Ureter (tissue), 1 donor: ENCODE measurements around the gene ALG14. TPM values are rescaled to one million over a fixed set of nuclear protein-coding genes. Genes with fewer than 3 reads are reported as not detected.

Experiments
- DNase-seq: peaks from one replicate; pipeline ENCODE4 v3.0.0-alpha.2; 2020; ENCODE audit warnings: low spot score
- total RNA-seq: library from RNA; stranded (reverse); gene quantifications from one replicate; pipeline ENCODE4 v1.2.4, GENCODE V29; 2023
- donor health status: DM: yes; HTN: yes; CAD: no.

The ALG14 gene
- total RNA-seq, 1 donor from 2014 or later, result 12.6 TPM

DNA sequence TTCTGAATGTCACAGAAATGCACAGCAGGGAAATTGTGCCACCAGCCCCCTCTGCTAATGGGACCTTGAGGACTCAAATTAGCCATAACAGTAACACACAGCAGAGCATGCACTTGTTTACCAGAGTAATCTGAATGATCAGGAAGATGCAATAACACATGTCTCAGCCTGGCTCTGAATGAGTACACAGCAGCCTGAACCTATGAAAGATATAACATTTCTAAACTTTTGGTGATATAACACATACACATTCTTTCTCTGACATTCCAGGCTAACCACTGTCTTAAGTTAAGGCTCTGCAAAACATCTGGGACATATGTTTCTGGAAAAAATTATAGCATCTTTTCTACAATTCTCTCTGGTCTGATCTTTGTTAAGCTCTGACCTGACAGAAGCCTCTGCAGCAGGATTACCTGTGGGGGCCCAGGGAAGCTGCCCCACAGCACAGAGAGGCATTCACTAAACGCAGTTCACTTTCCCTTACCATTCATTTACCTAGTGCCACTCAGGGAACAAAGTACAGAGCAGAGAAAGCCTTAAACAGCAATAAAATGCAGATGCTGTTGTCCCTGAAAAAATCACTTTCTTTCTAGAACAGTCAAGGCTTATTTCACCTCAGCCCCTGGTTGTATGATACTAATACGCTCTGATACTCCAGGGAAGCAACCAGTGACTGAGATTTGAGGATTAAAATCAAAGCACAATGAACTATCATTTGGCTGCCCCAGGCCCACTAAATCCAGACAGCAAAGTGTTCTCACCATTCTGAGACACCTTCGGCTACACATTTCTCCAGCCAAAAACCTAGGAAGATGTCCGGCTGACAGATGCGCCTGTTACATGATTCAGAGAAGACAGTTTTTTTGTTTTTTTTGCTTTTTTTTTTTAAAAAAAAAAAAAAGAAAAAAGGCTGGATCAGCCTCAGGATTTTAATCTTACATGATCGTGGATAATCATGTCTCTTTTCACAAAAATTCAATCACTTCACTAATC, 91.9 kb downstream of the ALG14 start:
- no peak for DNase-seq

DNA sequence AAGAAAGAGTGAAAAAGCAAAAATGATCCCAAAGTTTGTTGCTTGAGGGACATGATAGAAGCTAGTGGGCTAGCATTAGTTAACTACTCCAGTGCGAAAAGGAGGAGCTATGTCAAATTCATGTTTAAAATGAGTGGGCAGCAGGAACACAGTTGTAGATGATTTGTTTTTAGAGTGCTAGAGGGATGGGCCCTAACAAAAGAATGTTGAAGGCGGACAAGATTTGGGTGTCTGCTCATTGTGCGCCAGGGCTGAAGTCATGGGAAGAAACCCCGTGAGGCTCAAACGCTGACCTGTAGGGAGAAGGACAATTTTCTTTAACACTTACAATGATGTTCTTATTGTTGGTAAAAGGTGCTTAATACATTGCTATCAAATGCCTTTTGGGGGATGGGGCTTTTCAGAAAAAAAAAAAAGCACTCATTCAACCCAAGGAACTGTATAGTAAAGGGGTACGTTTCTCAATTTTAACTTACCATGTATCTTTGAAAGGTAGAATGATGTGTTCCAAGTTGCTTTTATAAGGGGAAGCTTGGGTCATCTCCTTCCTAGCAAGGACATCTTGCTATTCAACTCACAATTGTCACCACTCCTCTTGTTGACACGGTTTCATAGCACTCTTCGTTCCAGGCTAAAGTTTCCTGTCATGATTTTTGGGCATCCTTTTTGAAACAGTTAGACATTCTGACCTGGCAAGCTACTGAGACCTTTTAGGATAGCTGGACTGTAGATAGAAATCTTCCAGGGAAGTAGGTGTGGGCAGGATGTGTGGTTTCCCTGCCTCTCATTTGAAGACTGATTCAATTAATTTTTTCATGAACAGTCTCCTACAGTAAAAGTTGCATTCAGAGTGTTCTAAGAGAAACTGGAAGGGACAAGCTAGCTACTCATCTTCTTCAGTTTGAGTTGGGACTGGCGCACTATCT, 92.8 kb downstream of the ALG14 start:
- no peak for DNase-seq

DNA sequence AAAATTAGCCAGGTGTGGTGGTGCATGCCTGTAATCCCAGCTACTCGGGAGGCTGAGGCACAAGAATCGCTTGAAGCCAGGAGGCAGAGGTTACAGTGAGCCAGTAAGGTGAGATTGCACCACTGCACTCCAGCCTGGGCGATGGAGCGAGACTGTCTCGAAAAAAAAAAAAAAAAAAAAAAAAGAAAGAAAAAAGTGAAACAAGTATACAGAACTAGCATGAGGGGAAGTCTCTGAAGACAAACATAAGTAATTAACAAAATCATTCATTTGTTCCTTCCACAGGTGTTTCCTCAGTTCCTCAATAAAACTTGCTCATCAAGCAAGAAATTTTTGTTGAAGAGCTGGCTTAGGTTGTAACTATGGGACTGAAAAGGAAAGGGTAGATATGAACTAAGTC, 93.6 kb downstream of the ALG14 start:
- DNase-seq, result no peak

DNA sequence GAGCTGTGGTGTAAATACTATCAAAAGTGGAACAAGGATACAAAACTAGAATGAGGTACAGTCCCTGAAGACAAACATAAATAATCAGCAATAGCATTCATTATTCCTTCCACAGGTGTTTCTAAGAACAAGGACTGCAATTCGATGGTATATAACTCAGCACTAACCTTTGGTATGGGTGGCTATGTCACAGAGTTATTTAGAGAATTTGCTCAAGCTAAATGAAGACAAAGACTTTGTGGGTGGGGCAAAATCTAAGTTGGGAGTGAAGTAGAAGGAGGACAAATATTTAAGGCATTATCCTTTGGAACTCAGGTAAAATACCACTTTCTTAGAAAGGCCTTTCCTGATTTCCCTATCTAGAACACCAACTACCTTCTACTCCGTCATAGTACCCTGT, 94.3 kb downstream of the ALG14 start:
- no peak for DNase-seq

DNA sequence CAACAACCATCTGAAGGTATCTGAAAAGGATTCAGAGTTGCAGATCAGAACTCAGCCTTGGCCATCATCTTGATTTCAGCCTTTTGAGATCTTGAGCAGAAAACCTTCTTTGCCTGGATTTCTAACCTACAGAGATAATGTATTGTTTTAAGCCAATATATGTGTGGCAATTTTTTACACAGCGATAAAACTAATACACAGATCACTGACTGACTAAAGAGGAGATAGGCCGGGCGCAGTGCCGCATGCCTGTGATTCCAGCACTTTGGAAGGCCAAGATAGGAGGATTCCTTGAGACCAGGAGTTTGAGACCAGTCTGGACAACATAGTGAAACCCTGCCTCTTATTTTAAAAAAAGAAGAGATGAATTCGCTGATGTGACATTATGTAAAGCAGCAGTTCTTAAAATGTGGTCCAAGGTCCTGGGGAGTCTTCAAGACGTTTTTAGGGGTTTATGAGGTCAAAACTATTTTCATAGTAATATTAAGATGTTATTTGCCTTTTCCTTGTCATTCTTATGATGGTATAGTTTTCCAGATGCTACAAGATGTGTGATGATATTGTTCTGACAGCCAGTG, 95.7 kb downstream of the ALG14 start:
- DNase-seq, result no peak

DNA sequence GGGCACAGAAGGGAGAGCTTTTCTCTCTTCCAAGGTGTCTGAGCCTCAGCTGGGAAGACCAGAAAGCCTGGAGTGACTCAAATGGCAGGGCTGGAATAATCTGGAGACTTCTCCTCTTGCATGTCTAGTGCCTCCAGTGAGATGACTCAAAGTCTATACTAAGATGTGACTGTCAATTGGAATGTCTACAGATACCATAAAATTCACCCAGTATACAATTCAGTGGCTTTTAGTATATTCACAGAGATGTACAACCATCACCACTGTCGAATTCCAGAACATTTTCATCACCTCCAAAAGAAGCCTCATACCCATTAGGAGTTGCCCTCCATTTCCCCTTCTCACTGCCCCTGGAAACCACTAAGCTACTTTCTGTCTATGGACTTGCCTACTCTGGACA, 97.9 kb downstream of the ALG14 start:
- DNase-seq, result no peak

DNA sequence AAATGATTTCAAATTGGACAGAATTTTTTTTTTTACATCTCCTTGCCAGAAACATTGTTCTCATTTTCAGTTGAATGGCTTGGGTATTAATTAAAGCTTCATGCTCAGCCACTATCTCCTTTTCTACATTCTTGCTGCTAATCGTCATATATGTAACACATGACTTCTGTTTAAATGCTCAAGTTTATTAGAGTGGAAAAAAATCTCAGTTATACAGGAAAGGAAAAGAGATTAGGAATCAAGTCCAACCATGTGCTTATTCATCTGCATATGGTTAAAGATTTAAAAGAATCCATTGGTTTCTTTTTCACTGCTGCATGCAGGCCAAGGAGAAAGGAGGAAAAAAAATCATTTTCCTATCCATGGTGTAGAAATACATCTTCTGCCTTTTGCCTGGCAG, 98.5 kb downstream of the ALG14 start:
- DNase-seq, result no peak

DNA sequence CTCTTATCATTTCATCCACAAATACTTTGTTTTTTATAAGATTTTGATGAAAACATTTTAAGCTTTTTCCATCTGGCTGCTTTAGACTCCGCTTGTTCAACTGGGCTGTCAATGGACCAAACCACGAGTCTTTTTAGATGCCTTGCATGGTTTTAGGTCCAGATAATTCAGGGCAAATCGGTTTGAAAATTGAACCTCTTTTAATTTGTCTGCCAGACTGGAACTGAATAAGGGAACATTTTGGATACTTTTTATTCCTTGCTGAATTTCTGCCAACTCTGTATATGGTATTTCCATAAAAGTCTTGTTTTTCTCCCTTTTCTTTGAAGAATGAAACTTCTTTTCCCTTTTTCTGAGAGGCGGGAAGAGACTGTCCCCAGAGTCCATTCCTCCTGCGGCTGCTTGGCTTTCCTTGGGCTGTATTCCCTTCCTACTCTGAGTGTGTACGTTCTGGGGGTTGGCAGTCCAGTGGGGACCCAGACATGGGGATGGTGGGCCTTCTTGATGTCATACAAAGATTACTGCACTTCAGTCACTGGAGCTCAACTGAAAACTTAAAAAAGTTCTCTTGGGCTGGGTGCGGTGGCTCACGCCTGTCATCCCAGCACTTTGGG, 99.3 kb downstream of the ALG14 start:
- no peak for DNase-seq

DNA sequence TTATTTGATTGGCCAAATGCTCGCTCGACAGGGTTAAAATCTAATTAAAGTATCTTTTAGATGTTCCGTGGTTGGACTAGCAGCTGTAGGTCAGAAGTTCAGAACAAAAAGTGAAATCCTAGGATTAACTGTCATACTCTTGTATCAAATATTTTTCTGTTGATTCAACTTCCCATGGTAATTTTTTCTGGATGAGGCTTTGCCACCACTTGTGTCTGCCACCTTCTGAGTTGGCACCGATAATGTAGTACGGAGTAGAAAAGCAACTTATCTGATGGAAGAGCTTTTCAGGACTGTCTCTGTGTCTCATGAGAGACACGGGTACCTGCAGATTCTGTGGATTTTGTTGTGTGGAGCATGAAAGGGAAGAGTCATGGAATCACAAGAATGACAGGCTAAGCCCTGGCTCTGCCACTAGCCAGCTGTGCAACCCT, 101.2 kb downstream of the ALG14 start:
- no peak for DNase-seq

DNA sequence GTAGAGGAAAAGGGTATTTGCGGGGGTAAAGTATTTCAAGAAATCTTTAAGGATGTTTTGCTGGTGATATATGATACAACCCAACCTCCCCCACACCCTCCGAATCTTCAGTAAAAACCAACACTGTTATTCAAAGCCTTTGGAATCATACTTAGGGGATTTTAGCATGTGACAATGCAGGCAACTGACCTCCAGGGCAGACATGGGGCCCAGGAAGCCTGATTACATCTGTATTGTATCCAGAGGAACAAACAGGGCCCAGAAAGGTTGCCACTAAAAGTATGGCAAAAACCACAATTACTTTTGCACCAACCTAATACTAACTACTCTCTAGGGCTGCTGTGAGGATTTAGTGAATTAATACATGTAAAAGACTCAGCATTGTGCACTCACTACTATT, 102.0 kb downstream of the ALG14 start:
- DNase-seq, result no peak

DNA sequence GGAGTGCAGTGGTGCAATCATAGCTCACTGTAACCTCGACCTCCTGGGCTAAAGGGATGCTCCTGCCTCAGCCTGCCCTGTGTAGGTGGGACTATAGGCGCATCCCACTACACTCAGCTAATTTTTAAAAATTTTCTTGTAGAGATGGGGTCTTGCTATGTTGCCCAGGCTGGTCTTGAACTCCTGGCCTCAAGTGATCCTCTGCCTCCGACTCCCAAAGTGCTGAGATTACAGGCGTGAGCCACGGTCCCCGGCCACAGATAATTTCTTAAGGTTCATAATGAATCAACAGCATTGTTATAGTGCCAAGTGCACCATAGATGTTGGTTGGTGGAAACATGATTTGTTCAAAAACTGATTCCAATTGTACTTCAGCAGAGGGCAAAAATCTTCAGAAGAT, 103.6 kb downstream of the ALG14 start:
- no peak for DNase-seq

DNA sequence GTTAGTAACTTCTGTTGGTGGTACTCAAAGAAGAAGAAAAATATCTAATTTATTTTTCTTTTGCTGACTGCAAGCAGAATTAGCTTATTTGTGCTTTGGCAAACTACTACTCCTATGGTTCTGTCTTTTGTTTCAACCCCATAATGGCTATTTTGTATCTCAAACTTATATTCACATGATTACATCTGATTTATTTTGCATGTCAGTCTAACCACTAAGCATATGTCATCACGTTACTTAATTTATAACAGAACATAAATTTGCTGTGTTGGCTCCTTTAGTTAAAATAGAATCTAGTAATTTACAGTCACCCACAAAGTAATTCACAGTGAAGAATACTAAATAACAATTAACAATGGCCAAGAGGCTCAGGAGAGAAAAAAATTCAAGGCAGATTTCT, 106.7 kb downstream of the ALG14 start:
- no peak for DNase-seq

DNA sequence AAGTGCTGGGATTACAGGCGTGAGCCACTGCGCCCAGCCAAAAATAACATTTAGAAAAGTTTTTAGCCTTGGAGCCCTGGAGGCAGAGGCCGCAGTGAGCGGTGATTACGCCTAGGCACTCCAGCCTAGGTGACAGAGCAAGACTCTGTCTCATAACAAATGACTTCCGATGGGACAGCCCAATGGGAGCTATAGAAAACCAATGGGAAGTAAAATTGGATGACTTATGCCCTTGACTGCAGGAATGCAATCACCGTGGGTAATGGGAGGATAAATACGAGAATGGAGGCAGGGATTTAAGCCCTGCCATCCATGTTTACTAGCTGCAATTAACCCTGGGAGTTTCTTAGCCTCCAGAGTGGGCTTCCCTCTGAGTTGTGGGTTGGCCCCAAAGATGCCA, 108.9 kb downstream of the ALG14 start:
- no peak for DNase-seq

DNA sequence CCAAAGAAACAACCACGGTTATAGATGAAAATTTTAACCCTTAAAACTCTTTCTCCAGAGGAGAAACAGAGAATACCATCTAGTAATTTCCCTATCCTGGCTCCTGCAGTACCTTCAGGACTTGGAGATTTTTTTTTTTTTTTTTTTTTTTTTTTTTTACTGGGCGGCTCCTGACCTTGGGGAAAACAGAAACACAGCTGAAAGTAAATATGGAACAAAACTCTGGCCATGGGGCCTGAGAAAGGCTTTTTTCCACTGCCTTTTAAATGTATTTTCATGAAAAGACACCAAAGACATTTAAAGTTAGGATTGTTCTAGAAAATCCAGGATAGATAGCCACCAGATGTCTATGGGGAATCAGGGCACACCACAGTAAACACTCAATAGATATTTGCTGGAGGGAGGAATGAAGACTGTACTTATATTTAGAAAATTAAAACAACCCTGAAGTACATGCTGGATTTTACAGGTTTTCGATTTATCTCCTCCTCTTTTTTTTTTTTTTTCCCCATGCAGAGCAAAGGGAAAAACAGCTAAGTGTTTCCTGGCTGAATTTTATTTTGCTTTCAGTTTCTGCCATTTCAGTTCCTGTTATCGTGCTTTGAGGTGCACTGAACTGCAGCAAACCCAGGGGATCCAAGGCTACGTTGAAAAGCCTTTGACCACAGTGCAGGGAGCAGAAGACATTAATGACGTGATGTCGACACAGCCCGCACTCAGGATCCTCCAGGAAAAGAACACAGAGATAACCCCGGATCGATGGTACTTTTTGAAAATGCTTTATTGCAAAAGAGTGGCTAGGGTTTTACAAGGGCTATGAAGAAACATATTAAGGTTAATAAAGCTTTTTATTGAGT, 110.1 kb downstream of the ALG14 start:
- DNase-seq, result peak; percentile 51

DNA sequence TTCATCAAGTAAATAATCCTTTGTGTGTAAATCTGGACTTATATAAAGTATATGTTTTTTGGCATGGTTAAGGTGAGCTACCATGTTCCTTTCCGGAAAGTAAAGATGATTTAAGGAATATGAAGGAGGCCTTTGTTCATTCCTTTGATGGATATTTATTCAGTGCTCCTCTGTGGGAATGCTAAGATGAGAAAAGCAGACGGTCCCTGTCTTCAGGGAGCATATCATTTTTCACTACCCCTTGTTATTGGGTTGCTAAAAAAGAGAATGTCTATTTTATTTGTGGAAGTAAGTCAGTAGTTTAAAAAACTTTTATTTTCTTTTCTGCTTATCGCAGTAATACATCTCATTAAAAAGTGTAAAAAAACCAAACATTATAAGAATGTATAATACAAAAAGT, 110.8 kb downstream of the ALG14 start:
- DNase-seq, result no peak

DNA sequence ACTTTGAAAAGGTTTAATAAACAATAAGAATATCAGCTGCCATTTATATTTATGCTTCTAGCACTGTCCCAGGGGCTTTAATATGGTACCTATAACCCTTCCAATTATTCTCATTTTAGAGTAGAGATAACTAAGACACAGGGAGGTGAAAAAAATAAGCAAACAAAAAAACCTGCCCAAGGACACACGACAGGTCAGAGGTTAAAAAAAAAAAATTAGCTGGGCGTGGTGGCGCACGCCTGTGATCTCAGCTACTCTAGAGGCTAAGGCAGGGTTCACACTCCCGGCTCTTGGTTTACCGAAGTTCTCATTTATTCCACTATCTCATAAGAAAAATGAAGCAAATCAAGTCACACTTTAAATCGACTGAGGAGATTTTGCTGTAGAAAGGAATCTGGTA, 111.2 kb downstream of the ALG14 start:
- no peak for DNase-seq

DNA sequence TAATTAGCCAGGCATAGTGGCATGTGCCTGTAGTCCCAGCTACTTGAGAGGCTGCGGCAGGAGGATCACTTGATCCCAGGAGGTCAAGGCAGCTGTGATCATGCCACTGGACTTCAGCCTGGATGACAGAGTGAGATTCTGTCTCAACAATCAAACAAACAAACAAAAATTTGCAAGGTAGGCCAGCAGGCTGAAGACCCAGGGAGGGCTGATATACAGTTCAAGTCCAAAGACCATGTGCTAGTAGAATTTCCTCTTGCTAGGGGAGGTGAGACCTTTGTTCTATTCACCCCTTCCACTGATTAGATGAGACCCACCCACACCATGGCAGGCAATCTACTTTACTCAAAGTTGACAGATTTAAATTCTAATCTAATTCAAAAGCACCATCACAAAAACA, 114.7 kb downstream of the ALG14 start:
- no peak for DNase-seq

DNA sequence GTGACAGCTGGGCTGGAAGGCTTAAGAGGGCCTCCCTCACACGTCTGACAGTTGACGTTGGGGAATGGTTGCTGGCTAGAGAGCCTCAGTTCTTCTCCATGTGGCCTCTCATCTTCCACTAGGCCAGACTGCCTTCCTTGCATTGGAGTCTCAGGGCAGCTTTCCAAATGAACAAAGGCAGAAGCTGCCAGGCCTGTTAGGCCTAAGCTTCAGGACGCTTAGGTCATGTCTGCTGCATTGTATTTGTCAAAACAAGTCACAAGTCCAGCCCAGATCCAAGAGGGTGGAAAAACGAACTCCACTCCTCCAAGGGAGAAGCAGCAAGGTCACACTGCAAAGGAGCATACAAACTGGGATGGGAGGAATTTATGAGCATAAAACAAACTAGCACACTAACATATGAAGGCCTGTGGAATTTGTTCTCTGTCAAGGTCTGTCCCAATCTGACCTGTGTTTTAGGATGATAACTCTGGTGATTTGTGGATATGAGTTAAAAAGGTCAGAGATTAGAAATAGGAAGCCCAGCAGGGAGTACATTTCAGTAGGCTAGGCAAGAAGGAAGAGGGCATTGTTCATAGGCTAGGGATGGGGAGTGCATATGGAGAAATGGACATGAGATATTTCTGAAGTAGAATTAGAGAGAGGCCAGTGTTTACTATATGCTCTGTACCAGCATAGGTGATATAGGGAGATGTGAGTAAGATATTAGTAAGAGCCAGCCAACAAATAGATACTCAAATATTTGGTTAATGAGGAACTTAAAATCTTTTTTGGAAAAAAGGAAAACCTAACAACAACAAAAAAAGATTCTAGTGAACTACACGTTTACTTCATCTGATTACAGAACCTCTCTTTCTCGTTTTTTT, 116.8 kb downstream of the ALG14 start:
- no peak for DNase-seq

DNA sequence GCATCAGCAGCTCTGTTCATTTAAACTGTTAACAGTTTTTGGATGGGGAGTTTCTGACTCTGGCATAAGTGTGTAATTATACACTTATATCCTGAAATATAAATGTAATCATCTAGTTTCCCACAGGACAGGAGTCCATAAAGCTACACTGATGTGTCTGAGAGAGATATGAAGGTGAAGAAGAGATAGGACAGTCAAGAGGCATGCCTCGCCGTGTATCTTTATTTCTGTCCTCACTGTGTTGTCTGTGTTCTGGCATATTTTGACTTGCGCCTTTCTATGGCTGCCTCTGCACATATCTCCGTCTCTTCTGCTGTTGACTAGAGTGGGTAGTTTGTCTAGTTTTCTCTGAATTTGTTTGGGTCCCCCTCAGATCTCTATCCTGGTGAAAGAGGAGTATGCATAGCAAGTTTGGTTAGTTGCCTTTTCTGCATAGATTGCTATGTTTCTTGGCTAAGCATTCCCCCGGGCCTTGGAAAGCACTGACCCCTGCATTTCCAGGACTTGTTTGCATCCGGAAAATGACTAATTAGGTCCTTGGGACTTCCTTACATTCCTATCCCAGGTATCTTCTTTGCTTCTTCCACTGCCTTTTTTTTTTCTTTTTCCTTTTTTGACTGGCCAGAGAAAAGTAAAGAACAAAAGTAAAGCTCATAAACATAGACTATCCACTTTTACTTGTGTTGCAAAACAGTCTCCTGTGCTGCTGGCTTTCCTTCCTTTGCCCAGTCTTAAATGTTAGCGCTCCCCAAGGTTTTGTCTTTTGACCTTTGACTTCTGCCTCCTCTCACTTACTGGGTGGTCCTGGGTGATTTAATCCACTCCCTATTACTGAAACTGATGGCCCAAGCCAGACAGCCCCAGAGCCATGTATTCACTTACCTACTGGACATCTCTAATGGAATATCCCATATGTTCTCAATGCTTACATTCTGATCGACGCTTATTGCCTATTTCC, 118.2 kb downstream of the ALG14 start:
- no peak for DNase-seq
